A673 (cell line): ENCODE data around the gene USP40. TPM values are rescaled to one million over a fixed set of nuclear protein-coding genes. Genes with fewer than 3 reads are reported as not detected.

Experiments used
- BruUV-seq: library from RNA; stranded (reverse); fragments of 400-500 nt; replicated peaks from 2 replicates; lab custom pipeline; 2021; lab: Mats Ljungman, UMichigan
- CTCF ChIA-PET: fragments of 300-600 bp; sonication (Branson Sonifier 250); formaldehyde crosslinking; loops from one replicate; lab custom pipeline; 2022; ENCODE audit warnings: antibody characterized with exemption; lab: Charles Lee
- POLR2A ChIA-PET: fragments of 300-600 bp; sonication (Branson Sonifier 250); formaldehyde crosslinking; loops from one replicate; lab custom pipeline; 2022; ENCODE audit warnings: antibody characterized with exemption; ENCODE audit not compliant: low non-redundant PET; lab: Charles Lee
- DNase-seq: peaks from one replicate; pipeline ENCODE4 v3.0.0-alpha.2; 2015; ENCODE audit warnings: low spot score
- H3K27ac ChIP-seq: fragments of 200-600 bp; sonication (generic); 2 replicates; pipeline ENCODE4 v1.5.1; 2016; ENCODE audit warnings: mixed run types, low read depth, mild to moderate bottlenecking, mixed read lengths, antibody characterized with exemption, low read length; ENCODE audit not compliant: poor library complexity, severe bottlenecking
- H3K27me3 ChIP-seq: fragments of 200-600 bp; sonication (generic); replicated peaks from 2 replicates; pipeline ENCODE4 v1.6.1; 2017; ENCODE audit warnings: mixed run types, low read depth, mild to moderate bottlenecking, mixed read lengths, antibody characterized with exemption, low read length; ENCODE audit not compliant: insufficient read depth, poor library complexity
- H3K36me3 ChIP-seq: fragments of 200-600 bp; sonication (generic); 2 replicates; pipeline ENCODE4 v1.6.1; 2016; ENCODE audit warnings: mixed run types, mild to moderate bottlenecking, mixed read lengths, antibody characterized with exemption, low read length; ENCODE audit not compliant: insufficient read depth, poor library complexity, severe bottlenecking
- H3K4me1 ChIP-seq: fragments of 200-600 bp; sonication (generic); 2 replicates; pipeline ENCODE4 v1.6.1; 2017; ENCODE audit warnings: mixed run types, mild to moderate bottlenecking, mixed read lengths, antibody characterized with exemption, low read length; ENCODE audit not compliant: insufficient read depth, poor library complexity, severe bottlenecking
- H3K4me3 ChIP-seq: fragments of 200-600 bp; sonication (generic); 2 replicates; pipeline ENCODE4 v1.5.1; 2016; ENCODE audit warnings: low read depth, mixed run types, mild to moderate bottlenecking, mixed read lengths, low read length; ENCODE audit not compliant: poor library complexity, severe bottlenecking
- H3K9me3 ChIP-seq: fragments of 200-600 bp; sonication (generic); 2 replicates; pipeline ENCODE4 v1.6.1; 2016; ENCODE audit warnings: mixed run types, low read depth, mild to moderate bottlenecking, mixed read lengths, antibody characterized with exemption, low read length; ENCODE audit not compliant: poor library complexity, severe bottlenecking
- CTCF ChIP-seq: fragments of 300-800, 200-600 bp; sonication (generic); conservative IDR thresholded peaks from 2 replicates; pipeline ENCODE4 v1.5.1; 2017; ENCODE audit warnings: low read depth, mild to moderate bottlenecking, antibody characterized with exemption, low read length, moderate library complexity, mixed read lengths
- EZH2 ChIP-seq: fragments of 200-600 bp; sonication (generic); IDR thresholded peaks from 2 replicates; pipeline ENCODE4 v1.6.1; 2017; ENCODE audit warnings: borderline replicate concordance, low read depth, mild to moderate bottlenecking, mixed read lengths, antibody characterized with exemption, low read length; ENCODE audit not compliant: poor library complexity, severe bottlenecking
- intact Hi-C: fragments of 100-400 bp; cut with micrococcal nuclease; formaldehyde crosslinking; loops from one replicate; pipeline ENCODE4 v1.10.0; 2022; ENCODE audit not compliant: unreplicated experiment
- total RNA-seq: library from RNA; stranded (reverse); gene quantifications from 2 replicates; pipeline ENCODE4 v1.2.3, GENCODE V29; 2021

The USP40 gene
- total RNA-seq, 1 experiment from 2014 or later = 29.6 TPM

GRCh38 chr2:233519787-233520611 is 46.6 kb downstream of the USP40 start:
- no peaks in the 10 kb centered on the region for H3K9me3 ChIP-seq
- H3K4me1 ChIP-seq = no peaks in the 10 kb centered on the region
- BruUV-seq = no TSS peak
- H3K4me3 ChIP-seq = no peak overlapping the region
- no peak for DNase-seq
- intact Hi-C loops = no loop called here
- CTCF ChIA-PET = no interaction called here
- peaks cover 4% of the 10 kb centered on the region for H3K36me3 ChIP-seq
- H3K27ac ChIP-seq = no peak overlapping the region
- H3K27me3 ChIP-seq = no peaks in the 10 kb centered on the region
- TF ChIP-seq CTCF (no peak), EZH2 (no peak)
- POLR2A ChIA-PET = no interaction called here

GRCh38 chr2:233513953-233514655 is 52.5 kb downstream of the USP40 start:
- Histone ChIP-seq H3K4me1 (no peaks in the 10 kb centered on the region), H3K9me3 (no peaks in the 10 kb centered on the region), H3K36me3 (no peaks in the 10 kb centered on the region), H3K27ac (no peak overlapping the region), H3K27me3 (no peaks in the 10 kb centered on the region), H3K4me3 (no peak overlapping the region)
- no TSS peak for BruUV-seq
- POLR2A ChIA-PET = no interaction called here
- no peak for TF ChIP-seq EZH2
- no peak for TF ChIP-seq CTCF
- CTCF ChIA-PET = no interaction called here
- intact Hi-C loops = no loop called here
- no peak for DNase-seq

GRCh38 chr2:233503947-233504637 is 62.5 kb downstream of the USP40 start:
- DNase-seq = no peak
- Histone ChIP-seq H3K4me3 (no peak overlapping the region), H3K27me3 (no peaks in the 10 kb centered on the region), H3K27ac (no peak overlapping the region), H3K36me3 (no peaks in the 10 kb centered on the region), H3K9me3 (peaks cover 6% of the 10 kb centered on the region), H3K4me1 (no peaks in the 10 kb centered on the region)
- POLR2A ChIA-PET = no interaction called here
- intact Hi-C loops = no loop called here
- CTCF ChIA-PET = no interaction called here
- no peak for TF ChIP-seq EZH2
- TF ChIP-seq CTCF = no peak
- BruUV-seq = no TSS peak
